ENCODE measurements around the gene PTP4A2.

- TF ChIP-seq CTCF (IDR thresholded peaks at IDR 0.05; ENCODE audit: insufficient read depth, low read depth, low read length) (no peak), EZH2 (IDR thresholded peaks at IDR 0.05; ENCODE audit: insufficient read depth, low read length) (no peak)
Measured at GRCh38 chr1:31881688-31882000, 56.5 kb downstream of the PTP4A2 start.
